T-cell (primary cell): ENCODE measurements around the gene SMG6. TPM values are rescaled to one million over a fixed set of nuclear protein-coding genes. Genes with fewer than 3 reads are reported as not detected.
"Not testable (repeated sequence)": the region's sequence is repeated elsewhere in the genome, so short reads cannot be mapped to it uniquely, and the experiment has no call there.

ENCODE experiments used
- ATAC-seq, 4 experiments: fragments of 200-7000 bp in 3 of 4; fragments of 150-1000 bp in 1 of 4; cut with Tn5 transposase; replicated peaks in 1 of 4; 1 replicate in 3 of 4; 2 replicates in 1 of 4; pipeline ENCODE4 v1.10.0; 2021; ENCODE audit warnings: moderate library complexity in 3 of 4, mild to moderate bottlenecking in 2 of 4, moderate number of reproducible peaks in 1 of 4
- CTCF ChIA-PET, 2 donors: fragments of 300-600 bp; sonication (Branson Sonifier 250); formaldehyde crosslinking; loops; one replicate each; lab custom pipeline; 2022; ENCODE audit warnings: antibody characterized with exemption in 2 of 2; lab: Charles Lee
- POLR2A ChIA-PET, 2 donors: fragments of 300-600 bp; sonication (Branson Sonifier 250); formaldehyde crosslinking; loops; one replicate each; lab custom pipeline; 2022; ENCODE audit warnings: antibody characterized with exemption in 2 of 2; lab: Charles Lee
- DNase-seq, 35 experiments: peaks; one replicate each; pipeline versions ENCODE4 v3.0.0 to v3.0.0-alpha.2; 2013 to 2023
- H3K27ac ChIP-seq: one replicate; pipeline ENCODE4 v1.5.1; 2013; ENCODE audit warnings: low read length
- H3K27me3 ChIP-seq, 2 experiments: replicated peaks in 1 of 2; 1 replicate in 1 of 2; 2 replicates in 1 of 2; pipeline versions ENCODE4 v1.6.1 to v1.7.0; 2013; ENCODE audit warnings: low read length in 1 of 2, mixed read lengths in 1 of 2; ENCODE audit not compliant: control insufficient read depth in 2 of 2, insufficient read depth in 2 of 2; ENCODE audit errors: extremely low read depth in 1 of 2
- H3K36me3 ChIP-seq, 2 donors: 1 replicate in 1 of 2; 2 replicates in 1 of 2; pipeline versions ENCODE4 v1.6.1 to v1.7.0; 2013; ENCODE audit warnings: low read length in 1 of 2; ENCODE audit not compliant: control insufficient read depth in 2 of 2, insufficient read depth in 1 of 2; ENCODE audit errors: extremely low read depth in 1 of 2
- H3K4me1 ChIP-seq, 2 experiments: 1 replicate in 1 of 2; 2 replicates in 1 of 2; pipeline versions ENCODE4 v1.6.1 to v1.7.0; 2013; ENCODE audit warnings: low read length in 2 of 2, mixed read lengths in 1 of 2; ENCODE audit not compliant: insufficient read depth in 2 of 2, control insufficient read depth in 1 of 2; ENCODE audit errors: extremely low read depth in 1 of 2
- H3K4me3 ChIP-seq, 2 donors: 1 replicate in 1 of 2; 2 replicates in 1 of 2; pipeline versions ENCODE4 v1.5.1 to v1.7.0; 2013; ENCODE audit warnings: mild to moderate bottlenecking in 2 of 2, low read length in 1 of 2, moderate library complexity in 1 of 2; ENCODE audit not compliant: control insufficient read depth in 1 of 2; ENCODE audit errors: extremely low read depth in 1 of 2
- H3K9me3 ChIP-seq: 2 replicates; pipeline ENCODE4 v1.7.0; 2013
- H3K27ac Mint-ChIP-seq, 2 donors: one replicate each; pipeline ENCODE4 v1.8.0; 2020 to 2021; ENCODE audit warnings: mild to moderate bottlenecking in 2 of 2, mixed read lengths in 2 of 2
- H3K27me3 Mint-ChIP-seq, 2 donors: one replicate each; pipeline ENCODE4 v1.8.0; 2021 to 2022; ENCODE audit warnings: mixed read lengths in 2 of 2
- H3K36me3 Mint-ChIP-seq: one replicate; pipeline ENCODE4 v1.8.0; 2021; ENCODE audit warnings: mixed read lengths
- H3K4me1 Mint-ChIP-seq, 3 donors: one replicate each; pipeline ENCODE4 v1.8.0; 2020 to 2022; ENCODE audit warnings: mixed read lengths in 3 of 3, mild to moderate bottlenecking in 1 of 3
- H3K4me3 Mint-ChIP-seq, 3 donors: one replicate each; pipeline ENCODE4 v1.8.0; 2020 to 2022; ENCODE audit warnings: mild to moderate bottlenecking in 3 of 3, mixed read lengths in 3 of 3, moderate library complexity in 3 of 3
- H3K9me3 Mint-ChIP-seq, 3 donors: one replicate each; pipeline ENCODE4 v1.8.0; 2020 to 2022; ENCODE audit warnings: mixed read lengths in 3 of 3
- WGBS: methylation state at CpG from one replicate; pipeline ENCODE4 v1.1.5; 2013; ENCODE audit warnings: missing lambda C conversion rate; ENCODE audit not compliant: insufficient coverage; 5-methylcytosine and 5-hydroxymethylcytosine counted together
- total RNA-seq, 35 experiments: library from RNA in 6 of 35; stranded (reverse) in 6 of 35; fragments of 120-200 nt in 1 of 35; gene quantifications; one replicate each; pipeline versions ENCODE4 v1.2.1 to v1.2.4 and lab custom pipeline; 2013 to 2026

Gene SMG6
- total RNA-seq, 5 donors from 2014 or later (not counting 1 experiment from before 2014, with no cell fraction given), result 42.7 to 55.4 (median 45.9) TPM

GRCh38 chr17:2267354-2267753 lies 36.2 kb downstream of the SMG6 start:
- Mint-ChIP-seq H3K27ac (peak overlapping the region; percentile 95 to 99), H3K4me1 (peaks cover 80 to 83% (median 81%) of the 10 kb centered on the region in 3 donors), H3K9me3 (no peaks in the 10 kb centered on the region), H3K4me3 (peak overlapping the region; percentile 75 to 81 (median 76)), H3K27me3 (no peaks in the 10 kb centered on the region), H3K36me3 (peaks cover 24% of the 10 kb centered on the region)
- peak overlapping the region; percentile 94 for H3K27ac ChIP-seq
- no peaks in the 10 kb centered on the region for H3K27me3 ChIP-seq
- ATAC-seq (no peak), DNase-seq (no peak)
- H3K9me3 ChIP-seq, result no peaks in the 10 kb centered on the region
- ChIA-PET POLR2A (interaction anchor here in 1 of 2 donors (0.6 kb wide), 3 partner anchors 16 to 373 kb away, joined by 3 to 5 read pairs (median 5); no protein-coding TSS in a partner anchor), CTCF (interaction anchor here in 1 of 2 donors (1.0 to 1.2 kb wide), 2 partner anchors 23 to 30 kb away, joined by 3 read pairs; no protein-coding TSS in a partner anchor)
- no CpG with 5 or more reads among the region's 4 CpGs for WGBS
- peaks cover 82 to 92% of the 10 kb centered on the region in 2 experiments for H3K4me1 ChIP-seq
- no peak overlapping the region for H3K4me3 ChIP-seq
- peaks cover 0 to 8% of the 10 kb centered on the region in 2 donors for H3K36me3 ChIP-seq

- H3K9me3 Mint-ChIP-seq, result no peaks in the 10 kb centered on the region
- ATAC-seq (peak in 3 of 4 experiments; percentile 1 to 18 (median 5)), DNase-seq (peak in 3 of 35 experiments; percentile 21 to 62 (median 28))
- peaks cover 80 to 83% (median 81%) of the 10 kb centered on the region in 3 donors for H3K4me1 Mint-ChIP-seq
- ChIA-PET CTCF (interaction anchor here in 1 of 2 donors (0.6 to 1.0 kb wide), 6 partner anchors 15 to 229 kb away, joined by 3 to 6 read pairs (median 4); partner anchors contain the start of gene HIC1), POLR2A (interaction anchor here (0.5 to 0.9 kb wide), 5 partner anchors 16 to 550 kb away, joined by 3 to 5 read pairs (median 3); no protein-coding TSS in a partner anchor)
- Histone ChIP-seq H3K4me1 (peaks cover 84 to 92% of the 10 kb centered on the region in 2 experiments), H3K9me3 (no peaks in the 10 kb centered on the region), H3K36me3 (peaks cover 0 to 8% of the 10 kb centered on the region in 2 donors), H3K27me3 (no peaks in the 10 kb centered on the region), H3K27ac (peak overlapping the region; percentile 94), H3K4me3 (peak overlapping the region; percentile 15 to 17)
- WGBS, result 0% methylated on average over 1 of the region's 3 CpGs
- peak overlapping the region; percentile 75 to 81 (median 76) for H3K4me3 Mint-ChIP-seq
- H3K36me3 Mint-ChIP-seq, result peaks cover 22% of the 10 kb centered on the region
- no peaks in the 10 kb centered on the region for H3K27me3 Mint-ChIP-seq
- H3K27ac Mint-ChIP-seq, result peak overlapping the region; percentile 95 to 99
Measured at GRCh38 chr17:2266865-2267228, 36.7 kb downstream of the SMG6 start.

DNA sequence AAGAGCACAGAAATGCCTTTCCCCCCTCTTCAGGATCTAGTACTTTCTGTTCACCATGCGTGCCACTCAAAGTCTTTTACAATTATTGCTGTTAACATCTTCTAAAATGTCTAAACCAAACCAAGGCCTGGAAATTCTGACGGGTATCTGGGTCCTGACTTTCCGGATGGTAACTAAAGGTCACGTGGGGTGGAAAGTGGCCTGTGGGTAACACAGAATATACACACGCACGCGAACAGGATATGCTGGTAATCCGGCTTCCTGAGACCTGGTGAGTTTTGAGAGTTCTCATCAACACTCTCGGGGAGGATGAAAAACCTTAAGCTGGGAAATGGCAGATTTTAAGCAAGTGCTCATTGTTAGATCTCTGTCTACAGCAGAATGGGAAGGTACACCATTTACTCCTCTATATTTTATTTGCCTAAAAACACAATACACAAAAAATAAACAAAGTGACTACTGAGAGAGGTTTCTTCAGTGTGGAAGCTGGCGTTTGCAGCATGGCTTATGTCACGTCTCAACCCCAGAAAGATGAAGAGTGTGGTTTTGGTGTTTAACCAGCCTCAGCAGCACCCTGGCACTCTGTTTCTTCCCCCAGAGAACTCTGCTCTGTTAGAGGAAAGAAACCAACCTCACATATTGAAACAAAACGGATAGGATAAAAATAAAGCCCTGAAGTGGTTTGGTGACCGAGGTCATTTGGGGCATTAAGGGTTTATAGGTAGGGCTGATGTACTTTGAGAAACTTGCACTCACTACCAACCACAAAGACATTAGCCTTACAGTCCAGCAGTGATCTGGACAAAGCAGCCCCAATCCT lies 37.3 kb downstream of the SMG6 start:
- Histone ChIP-seq H3K4me1 (peaks cover 87 to 90% of the 10 kb centered on the region in 2 experiments), H3K27ac (peak overlapping the region; percentile 94), H3K36me3 (peaks cover 0 to 8% of the 10 kb centered on the region in 2 donors), H3K4me3 (peak overlapping the region; percentile 17 to 23), H3K9me3 (no peaks in the 10 kb centered on the region), H3K27me3 (no peaks in the 10 kb centered on the region)
- DNase-seq (peak; percentile 56 to 94 (median 84)), ATAC-seq (peak; percentile 87 to 91 (median 88))
- Mint-ChIP-seq H3K27me3 (no peaks in the 10 kb centered on the region), H3K4me1 (peaks cover 83 to 86% (median 84%) of the 10 kb centered on the region in 3 donors), H3K27ac (peak overlapping the region; percentile 95 to 99), H3K36me3 (peaks cover 25% of the 10 kb centered on the region), H3K4me3 (peak overlapping the region; percentile 75 to 81 (median 76)), H3K9me3 (no peaks in the 10 kb centered on the region)
- ChIA-PET POLR2A (interaction anchor here (0.5 to 0.9 kb wide), 2 partner anchors 30 to 550 kb away, joined by 3 read pairs; no protein-coding TSS in a partner anchor), CTCF (interaction anchor here in 1 of 2 donors (0.6 to 1.0 kb wide), 7 partner anchors 15 to 228 kb away, joined by 3 to 6 read pairs (median 4); partner anchors contain the start of gene HIC1)
- 0% methylated on average over 4 of the region's 13 CpGs for WGBS

GRCh38 chr17:2265166-2265565 lies 38.4 kb downstream of the SMG6 start:
- Mint-ChIP-seq H3K4me1 (peaks cover 83 to 85% (median 84%) of the 10 kb centered on the region in 3 donors), H3K4me3 (peak overlapping the region; percentile 75 to 81 (median 76)), H3K36me3 (peaks cover 22% of the 10 kb centered on the region), H3K27ac (peak overlapping the region; percentile 95 to 99)
- WGBS, result 85% methylated on average over 9 of the region's 10 CpGs
- Histone ChIP-seq H3K4me1 (peaks cover 84 to 89% of the 10 kb centered on the region in 2 experiments), H3K27ac (peak overlapping the region; percentile 94)
- H3K9me3 Mint-ChIP-seq, H3K4me3 ChIP-seq, DNase-seq, H3K36me3 ChIP-seq, H3K9me3 ChIP-seq, H3K27me3 Mint-ChIP-seq, POLR2A ChIA-PET, H3K27me3 ChIP-seq, ATAC-seq: not testable (repeated sequence)
- CTCF ChIA-PET, result interaction anchor here in 1 of 2 donors (0.7 kb wide), 1 partner anchor 20 kb away, joined by 4 read pairs; no protein-coding TSS in a partner anchor

DNA sequence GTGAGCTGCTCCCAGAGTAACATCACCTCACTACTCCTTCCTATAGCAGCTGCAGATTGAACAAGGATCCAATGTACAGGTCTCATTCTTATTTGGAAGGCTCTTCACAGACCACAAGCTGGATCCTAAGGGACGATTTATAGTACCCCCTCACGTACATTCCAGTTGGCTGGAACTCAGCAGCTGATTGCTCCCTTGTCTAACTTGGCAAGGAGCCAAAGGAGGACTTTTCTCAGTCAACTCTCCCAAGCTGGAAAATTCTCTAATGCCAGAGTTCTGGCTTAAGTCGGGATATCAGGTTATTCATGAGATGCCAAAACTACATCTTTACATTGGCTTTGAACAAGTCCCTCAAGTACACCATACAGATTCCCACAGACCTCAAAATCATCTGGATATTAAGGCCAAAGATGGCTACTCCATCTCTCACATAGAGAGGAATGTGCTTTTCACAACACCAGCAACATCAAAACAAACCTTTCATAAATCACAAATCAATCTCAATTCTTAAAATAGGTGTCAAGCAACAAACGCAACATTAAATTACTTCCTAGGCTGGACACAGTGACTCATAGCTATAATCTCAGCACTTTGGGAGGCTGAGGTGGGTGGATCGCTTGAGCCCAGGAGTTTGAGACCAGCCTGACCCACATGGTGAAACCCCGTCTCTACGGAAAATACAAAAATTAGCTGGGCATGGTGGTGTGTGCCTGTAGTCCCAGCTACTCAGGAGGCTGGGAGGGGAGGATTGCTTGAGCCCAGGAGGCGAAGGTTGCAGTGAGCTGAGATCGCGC lies 39.3 kb downstream of the SMG6 start:
- Histone ChIP-seq H3K27ac (peak overlapping the region; percentile 94), H3K27me3 (no peaks in the 10 kb centered on the region), H3K36me3 (no peaks in the 10 kb centered on the region), H3K9me3 (no peaks in the 10 kb centered on the region), H3K4me3 (no peak overlapping the region), H3K4me1 (peaks cover 79 to 91% of the 10 kb centered on the region in 2 experiments)
- DNase-seq (peak in 1 of 35 experiments; percentile 36), ATAC-seq (no peak)
- ChIA-PET POLR2A (interaction anchor here in 1 of 2 donors (0.5 to 1.0 kb wide), 3 partner anchors 13 to 560 kb away, joined by 3 to 11 read pairs (median 4); no protein-coding TSS in a partner anchor), CTCF (interaction anchor here in 1 of 2 donors (0.9 kb wide), 1 partner anchor 13 kb away, joined by 3 read pairs; no protein-coding TSS in a partner anchor)
- H3K9me3 Mint-ChIP-seq, result no peaks in the 10 kb centered on the region
- peaks cover 25% of the 10 kb centered on the region for H3K36me3 Mint-ChIP-seq
- H3K4me1 Mint-ChIP-seq, result peaks cover 84 to 85% (median 84%) of the 10 kb centered on the region in 3 donors
- no peaks in the 10 kb centered on the region for H3K27me3 Mint-ChIP-seq
- H3K4me3 Mint-ChIP-seq, result peak overlapping the region; percentile 39 to 76 (median 61)
- peak overlapping the region; percentile 95 to 99 for H3K27ac Mint-ChIP-seq
- 74% methylated on average over 5 of the region's 10 CpGs for WGBS
